GM12891 (cell line): ENCODE results near the gene IL1B.

Source experiments
- PAX5 ChIP-seq: IDR thresholded peaks from 2 replicates; pipeline ENCODE4 v1.6.1; 2011; ENCODE audit warnings: low read length, moderate library complexity, mild to moderate bottlenecking; ENCODE audit not compliant: insufficient read depth, severe bottlenecking
- POLR2A ChIP-seq: IDR thresholded peaks from 2 replicates; pipeline ENCODE4 v1.6.1; 2011; ENCODE audit warnings: low read depth, low read length, control low read depth
- POLR2AphosphoS5 ChIP-seq: IDR thresholded peaks from 2 replicates; pipeline ENCODE4 v1.6.1; 2011; ENCODE audit warnings: low read depth, low read length, control low read depth
- POU2F2 ChIP-seq: IDR thresholded peaks from 2 replicates; pipeline ENCODE4 v1.6.1; 2011; ENCODE audit warnings: low read depth, mild to moderate bottlenecking, control low read depth, low read length, moderate library complexity
- SPI1 ChIP-seq: IDR thresholded peaks from 2 replicates; pipeline ENCODE4 v1.6.1; 2011; ENCODE audit warnings: low read depth, low read length, control low read depth
- TAF1 ChIP-seq: IDR thresholded peaks from 2 replicates; pipeline ENCODE4 v1.6.1; 2011; ENCODE audit warnings: low read depth, low read length, control low read depth

DNA sequence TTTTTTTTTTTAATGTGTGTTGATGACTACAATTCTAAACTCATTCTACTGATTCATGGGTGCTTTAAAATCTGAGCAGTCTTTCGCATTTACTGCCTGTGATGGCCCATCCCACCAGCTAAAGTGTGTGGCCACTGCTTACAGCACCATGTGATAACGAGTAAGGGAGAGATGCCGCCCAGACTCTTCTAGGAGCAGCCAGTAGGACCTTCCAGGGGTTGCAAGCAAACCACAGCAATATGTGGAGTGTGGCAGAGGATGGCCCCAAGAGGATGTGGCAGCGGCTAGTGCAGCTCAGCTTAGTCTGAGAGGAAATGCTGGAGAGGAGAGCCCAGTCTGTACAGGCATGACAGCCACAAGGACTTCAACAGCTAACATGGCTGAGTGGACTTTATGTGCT, 14.9 kb downstream of the IL1B start:
- TF ChIP-seq POLR2AphosphoS5 (no peak), POLR2A (no peak), TAF1 (no peak), SPI1 (no peak), PAX5 (no peak), POU2F2 (no peak)
